GM18867 (cell line): Measurements from ENCODE around the gene GPR160.
"Not testable (repeated sequence)": the region's sequence is repeated elsewhere in the genome, so short reads cannot be mapped to it uniquely, and the experiment has no call there.

Source experiments
- ATAC-seq: cut with Tn5 transposase; IDR thresholded peaks from one replicate; pipeline ENCODE4 v1.9.1; 2021; ENCODE audit warnings: mild to moderate bottlenecking, moderate library complexity; ENCODE audit not compliant: unreplicated experiment

Gene GPR160

DNA sequence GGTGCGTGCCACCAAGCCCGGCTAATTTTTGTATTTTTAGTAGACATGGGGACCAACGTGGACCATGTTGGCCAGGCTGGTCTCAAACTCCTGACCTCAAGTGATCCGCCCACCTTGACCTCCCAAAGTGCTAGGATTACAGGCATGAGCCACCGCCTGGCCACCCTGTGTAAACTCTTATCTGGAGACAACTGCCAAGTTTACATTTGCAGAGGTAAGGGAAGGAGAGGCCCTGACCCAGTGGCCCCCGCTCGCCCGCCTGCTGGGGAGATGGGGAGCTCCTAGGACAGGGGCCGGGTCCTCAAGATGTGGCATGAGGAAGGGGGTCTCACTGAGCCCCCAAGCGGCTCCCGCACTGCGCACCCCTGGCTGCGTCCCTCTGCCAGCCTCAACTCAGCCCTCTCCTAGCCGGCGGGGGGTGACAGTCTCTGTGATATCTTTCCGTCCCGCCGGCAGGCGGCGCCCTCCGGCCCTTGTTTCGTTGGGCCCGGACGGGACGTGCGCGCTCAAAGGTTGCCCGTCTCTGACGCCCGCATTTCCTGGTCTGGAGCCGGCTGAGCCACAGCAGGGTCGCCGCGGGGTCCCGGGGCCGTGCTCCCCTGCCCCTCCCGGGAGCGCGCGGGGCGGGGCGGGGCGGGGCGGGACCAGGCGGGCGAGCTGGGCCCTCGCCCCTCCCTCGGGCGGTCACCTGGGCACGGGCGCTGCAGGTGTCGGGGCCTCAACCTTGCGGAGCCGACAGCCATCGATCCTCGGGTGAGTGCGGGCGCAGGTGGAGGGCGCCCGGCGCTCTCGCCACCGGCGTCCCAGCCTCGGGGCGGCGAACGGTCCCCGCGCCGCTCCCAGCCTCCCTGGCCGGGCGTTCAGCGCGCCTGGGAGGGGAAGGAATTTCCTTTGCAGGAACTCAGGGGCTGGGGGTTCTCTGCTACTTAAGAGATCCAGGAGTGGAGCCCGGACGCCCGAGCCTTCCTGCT, at the start of gene GPR160:
TSS of gene GPR160 (plus strand) at position 533 of the 971 bp plus-strand sequence. CDS start 45,978 bp downstream, outside the sequence.
- peak; percentile 86 for ATAC-seq

DNA sequence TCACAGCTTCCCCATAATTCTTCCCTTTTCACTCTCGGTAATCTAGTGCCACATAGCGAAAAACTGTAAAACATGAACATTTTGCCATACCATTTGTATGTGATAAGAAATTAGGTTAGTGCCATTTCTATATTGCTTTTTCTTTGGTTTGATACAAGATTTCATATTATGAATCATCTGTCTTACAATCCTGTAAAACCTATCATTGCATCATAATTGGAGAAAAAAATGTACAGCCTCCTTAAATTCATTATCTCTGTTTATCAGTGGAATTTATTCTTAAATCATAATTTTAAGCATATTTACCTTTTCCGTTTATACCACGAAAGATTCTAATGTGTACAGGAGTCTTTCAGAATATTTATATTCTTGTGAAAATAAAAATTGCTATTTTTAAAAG, 47.4 kb upstream of the GPR160 start:
- no peak for ATAC-seq

DNA sequence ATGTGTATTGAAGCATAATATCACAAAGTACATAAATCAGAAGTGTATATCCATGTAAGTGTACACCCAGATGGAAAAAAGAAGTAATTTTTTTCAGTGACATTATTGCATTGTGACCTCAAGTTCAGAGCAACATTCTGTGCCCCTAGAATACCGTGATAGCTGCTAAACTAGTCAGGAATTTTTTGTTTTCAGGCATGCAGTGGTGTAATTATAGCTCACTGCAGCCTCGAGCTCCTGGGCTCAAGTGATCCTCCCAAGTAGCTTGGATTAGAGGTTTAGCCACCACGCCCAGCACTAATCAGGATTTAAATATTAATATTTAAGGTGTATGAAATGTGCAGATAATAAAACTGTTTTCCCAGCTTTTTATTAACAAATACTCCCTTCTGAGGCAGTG, 45.6 kb upstream of the GPR160 start:
- no peak for ATAC-seq

GRCh38 chr3:169992781-169993180, 45.0 kb upstream of the GPR160 start:
- no peak for ATAC-seq

GRCh38 chr3:169993761-169994160, 44.0 kb upstream of the GPR160 start:
- ATAC-seq: no peak

GRCh38 chr3:169996063-169996462, 41.7 kb upstream of the GPR160 start:
- no peak for ATAC-seq

- ATAC-seq: peak; percentile 18
Observed at GRCh38 chr3:169998668-169999131, 39.1 kb upstream of the GPR160 start.

DNA sequence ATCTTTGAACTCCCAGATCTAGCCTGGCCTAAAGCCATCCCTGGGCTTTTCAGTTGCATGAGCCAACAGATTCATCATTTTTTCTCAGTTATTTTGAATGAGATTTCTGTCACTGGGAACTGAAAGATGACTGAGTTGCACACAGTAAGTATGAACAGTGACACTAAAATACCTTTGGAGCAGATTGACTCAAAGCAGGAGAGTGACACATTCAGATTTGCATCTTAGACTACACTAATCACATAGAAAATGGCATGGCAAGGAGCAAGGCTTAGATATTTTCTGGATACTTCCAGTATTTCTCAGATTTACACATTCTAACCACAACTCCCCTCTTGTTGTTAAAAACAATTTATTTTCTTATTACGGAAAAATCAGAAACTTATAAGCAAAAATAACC, 38.4 kb upstream of the GPR160 start:
- ATAC-seq: peak; percentile 92

DNA sequence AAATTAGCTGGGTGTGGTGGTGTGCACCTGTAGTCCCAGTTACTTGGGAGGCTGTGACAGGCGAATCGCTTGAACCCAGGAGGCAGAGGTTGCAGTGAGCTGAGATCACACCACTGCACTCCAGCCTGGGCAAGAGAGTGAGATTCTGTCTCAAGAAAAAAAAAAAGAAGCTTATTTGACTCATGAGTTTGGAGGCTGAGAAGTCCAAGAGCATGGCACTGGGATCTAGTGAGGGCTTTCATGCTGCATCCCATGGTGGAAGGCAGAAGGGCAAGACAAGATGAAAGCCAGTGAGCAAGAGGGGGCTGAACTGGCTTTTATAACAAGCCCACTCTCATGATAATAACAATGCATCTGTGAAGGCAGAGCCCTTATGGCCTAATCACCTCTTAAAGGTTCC, 37.7 kb upstream of the GPR160 start:
- ATAC-seq: no peak

DNA sequence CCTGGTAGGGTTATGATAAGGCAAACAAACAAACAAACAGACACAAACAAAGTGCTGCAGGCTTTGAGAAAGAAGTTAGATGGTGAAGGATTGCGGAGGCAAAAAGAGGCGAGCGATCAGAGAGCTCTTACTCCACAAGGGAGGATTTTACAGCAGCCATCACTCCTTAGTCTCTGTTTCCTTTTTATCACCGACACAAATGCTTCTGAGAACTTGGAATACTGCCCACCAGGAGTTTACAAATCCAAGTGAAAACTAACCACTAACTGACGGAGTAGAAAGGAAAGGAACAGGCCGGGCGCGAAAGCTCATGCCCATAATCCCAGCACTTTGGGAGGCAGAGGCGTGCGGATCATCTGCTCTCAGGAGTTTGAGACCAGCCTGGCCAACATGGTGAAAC, 35.6 kb upstream of the GPR160 start:
- ATAC-seq: no peak

DNA sequence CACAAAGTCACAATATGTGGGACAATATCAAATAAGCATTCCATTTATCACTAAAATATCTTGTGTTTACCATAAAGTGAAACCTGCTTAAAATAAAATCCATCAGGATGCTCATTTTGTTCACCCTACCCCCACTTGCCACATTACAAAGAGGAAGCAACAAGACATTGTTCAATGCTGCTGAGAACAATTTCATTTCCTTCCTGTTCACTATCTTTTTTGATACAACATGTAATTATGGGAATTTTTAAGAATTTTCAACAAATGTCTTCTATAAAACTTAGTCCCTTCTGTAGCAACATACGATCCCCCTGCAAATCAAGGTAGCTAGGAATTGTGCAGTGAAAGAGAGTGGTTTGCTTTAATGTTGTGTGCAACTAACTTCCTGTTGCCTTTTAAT, 34.9 kb upstream of the GPR160 start:
- no peak for ATAC-seq

DNA sequence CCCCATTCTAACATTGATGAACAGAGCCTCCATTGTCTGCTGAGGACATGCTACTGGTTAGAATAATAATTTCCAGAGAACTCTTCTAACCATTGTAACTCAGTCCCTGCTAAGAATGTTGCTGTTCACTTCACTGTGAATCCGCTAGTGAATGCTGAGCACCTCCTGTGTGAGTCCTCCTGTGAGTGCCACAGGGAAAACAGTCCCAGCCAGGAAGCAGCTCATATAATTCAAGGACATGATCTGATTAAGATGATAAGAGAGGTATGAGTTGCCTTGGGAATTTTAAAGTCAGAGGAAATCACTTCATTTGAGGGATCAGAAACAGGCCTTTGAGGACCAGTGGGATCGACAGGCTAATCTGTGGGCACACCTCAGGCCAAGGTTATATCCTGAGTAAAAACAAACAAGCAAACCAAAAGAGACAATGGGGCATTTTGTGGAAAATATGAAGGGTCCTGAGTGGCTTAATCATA, 33.9 kb upstream of the GPR160 start:
- ATAC-seq: no peak

- ATAC-seq: peak; percentile 95
Observed at GRCh38 chr3:170007031-170007663, 30.6 kb upstream of the GPR160 start.

DNA sequence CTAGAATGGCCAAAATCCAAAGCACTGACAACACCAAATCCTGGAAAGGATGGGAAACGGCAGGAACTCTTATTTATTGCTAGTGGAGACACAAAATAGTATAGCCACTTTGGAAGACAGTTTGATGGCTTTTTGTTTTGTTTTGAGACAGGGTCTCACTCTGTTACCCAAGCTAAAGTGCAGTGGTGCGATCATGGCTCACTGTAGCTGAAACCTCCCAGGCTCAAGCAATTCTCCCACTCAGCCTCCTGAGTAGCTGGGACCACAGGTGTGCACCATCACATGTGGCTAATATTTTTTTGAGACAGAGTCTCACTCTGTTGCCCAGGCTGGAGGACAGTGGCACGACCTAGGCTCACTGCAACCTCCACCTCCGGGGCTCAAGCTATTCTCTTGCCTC, 27.3 kb upstream of the GPR160 start:
- no peak for ATAC-seq

GRCh38 chr3:170012683-170013400, 25.0 kb upstream of the GPR160 start:
- no peak for ATAC-seq

- no peak for ATAC-seq
Observed at GRCh38 chr3:170016057-170016456, 21.7 kb upstream of the GPR160 start.

DNA sequence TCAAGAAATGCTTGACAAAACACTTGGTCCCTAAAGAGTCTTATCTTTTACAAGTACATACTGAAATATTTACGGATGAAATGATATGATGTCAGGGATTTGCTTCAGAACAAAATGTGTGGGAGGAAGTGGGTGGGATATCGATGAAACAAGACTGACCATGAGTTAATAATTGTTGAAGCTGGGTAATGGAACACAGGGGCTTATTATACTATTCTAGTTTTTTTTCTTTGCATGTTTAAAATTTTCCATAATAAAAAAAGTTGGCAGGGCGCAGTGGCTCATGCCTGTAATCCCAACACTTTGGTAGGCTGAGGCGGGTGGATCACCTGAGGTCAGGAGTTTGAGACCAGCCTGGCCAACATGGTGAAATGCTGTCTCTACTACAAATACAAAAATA, 18.5 kb upstream of the GPR160 start:
- ATAC-seq: not testable (repeated sequence)

DNA sequence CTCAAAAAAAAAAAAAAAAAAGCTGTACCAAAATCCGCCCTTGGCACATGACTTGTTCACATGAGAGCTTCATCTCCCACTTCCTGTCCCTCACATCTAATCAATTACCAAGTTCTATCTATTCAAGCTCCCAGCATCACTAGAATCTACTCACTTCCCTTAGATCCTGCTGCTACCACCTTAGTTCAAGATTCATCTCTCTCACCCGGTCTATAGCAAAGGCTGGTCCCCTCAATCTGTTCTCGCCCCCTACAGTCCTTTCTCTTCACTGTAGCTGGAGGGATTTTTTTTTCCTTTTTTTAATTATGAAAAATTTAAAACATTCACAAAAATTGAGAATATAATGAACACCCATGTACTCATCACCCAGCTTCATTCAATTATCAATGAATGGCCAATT, 16.7 kb upstream of the GPR160 start:
- no peak for ATAC-seq

GRCh38 chr3:170022336-170022735, 15.5 kb upstream of the GPR160 start:
- no peak for ATAC-seq

DNA sequence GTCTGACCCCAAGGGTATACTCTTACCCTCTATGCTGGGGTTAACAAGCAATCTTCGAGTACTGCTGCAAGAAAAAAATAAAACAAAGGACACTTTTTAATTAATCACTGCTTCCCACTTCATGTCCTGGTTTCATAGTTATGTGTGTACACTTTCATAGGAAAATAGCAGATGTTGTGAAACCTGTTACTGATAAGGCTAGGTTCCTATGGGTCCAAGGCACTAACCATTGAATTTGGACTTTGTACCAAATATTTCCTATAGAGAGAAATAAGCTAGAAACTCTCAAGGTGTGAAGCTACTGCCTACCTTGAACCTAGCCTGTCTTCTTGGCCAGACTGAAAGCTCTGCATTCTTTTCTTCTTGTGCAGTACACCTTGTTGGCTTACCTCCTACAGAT, 14.6 kb upstream of the GPR160 start:
- ATAC-seq: no peak

GRCh38 chr3:170024581-170024980, 13.2 kb upstream of the GPR160 start:
- no peak for ATAC-seq
